Measurements from ENCODE around the gene RTTN. TPM values are rescaled to one million over a fixed set of nuclear protein-coding genes. Genes with fewer than 3 reads are reported as not detected.

RTTN gene
- total and polyA plus RNA-seq, 2 of the 13 experiments (the other 11 are each of a cell fraction or from before 2014, with no cell fraction given): 5.4 to 18.7 TPM

DNA sequence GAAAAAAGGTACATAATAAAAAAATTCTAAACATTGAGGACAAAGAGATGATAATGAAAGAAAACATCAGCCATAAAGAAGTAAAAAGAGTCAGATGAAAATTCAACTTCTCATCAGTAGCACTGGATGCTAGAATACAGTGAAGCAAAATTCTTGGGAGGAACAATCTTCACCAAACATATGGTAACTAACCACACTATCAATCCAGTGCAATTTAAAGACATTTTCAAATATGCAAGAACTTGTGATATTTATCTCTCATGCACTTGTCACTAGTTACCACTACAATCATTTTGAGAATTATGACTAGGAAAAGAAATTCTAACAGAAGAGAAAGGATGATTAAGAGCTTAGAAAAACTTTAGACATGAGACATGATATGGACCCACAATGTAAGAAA is 127.4 kb downstream of the RTTN start:
- no peaks in the 10 kb centered on the region for H3K4me1 ChIP-seq (ENCODE audit: insufficient read depth, low read length)
- intact Hi-C loops (cut with micrococcal nuclease; ENCODE audit: unreplicated experiment): loop anchor here (10.0 kb wide), 2 partner anchors 593 to 833 kb away; no protein-coding TSS in a partner anchor
- ChIA-PET CTCF (ENCODE audit: low intra/inter-chr PET ratio, low total read pairs) (no interaction called here), POLR2A (no interaction called here)
- in situ Hi-C loops (cut with HindIII; ENCODE audit: extremely low pct_ligation_motif_present, low pct_unique_long_range_greater_than_20kb): no loop called here
- H3K4me3 ChIP-seq (replicated peaks in 1 of 3; ENCODE audit: insufficient read depth in 1 of 3, low read depth in 2 of 3, low read length in 3 of 3): no peak overlapping the region
- no peak overlapping the region for H2AFZ ChIP-seq (ENCODE audit: low read length)
- peaks cover 0 to 5% of the 10 kb centered on the region in 2 experiments; a peak in 2 of 5 replicates for H3K36me3 ChIP-seq (replicated peaks in 1 of 2; ENCODE audit: control insufficient read depth in 1 of 2, insufficient read depth in 2 of 2, low read length in 2 of 2)
- TF ChIP-seq, protein P1, sequence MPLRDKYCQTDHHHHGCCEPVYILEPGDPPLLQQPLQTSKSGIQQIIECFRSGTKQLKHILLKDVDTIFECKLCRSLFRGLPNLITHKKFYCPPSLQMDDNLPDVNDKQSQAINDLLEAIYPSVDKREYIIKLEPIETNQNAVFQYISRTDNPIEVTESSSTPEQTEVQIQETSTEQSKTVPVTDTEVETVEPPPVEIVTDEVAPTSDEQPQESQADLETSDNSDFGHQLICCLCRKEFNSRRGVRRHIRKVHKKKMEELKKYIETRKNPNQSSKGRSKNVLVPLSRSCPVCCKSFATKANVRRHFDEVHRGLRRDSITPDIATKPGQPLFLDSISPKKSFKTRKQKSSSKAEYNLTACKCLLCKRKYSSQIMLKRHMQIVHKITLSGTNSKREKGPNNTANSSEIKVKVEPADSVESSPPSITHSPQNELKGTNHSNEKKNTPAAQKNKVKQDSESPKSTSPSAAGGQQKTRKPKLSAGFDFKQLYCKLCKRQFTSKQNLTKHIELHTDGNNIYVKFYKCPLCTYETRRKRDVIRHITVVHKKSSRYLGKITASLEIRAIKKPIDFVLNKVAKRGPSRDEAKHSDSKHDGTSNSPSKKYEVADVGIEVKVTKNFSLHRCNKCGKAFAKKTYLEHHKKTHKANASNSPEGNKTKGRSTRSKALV (CRISPR knock-in tag; IDR thresholded peaks at IDR 0.05): no peak
- TF ChIP-seq ZNF550 (CRISPR knock-in tag; IDR thresholded peaks at IDR 0.05; ENCODE audit: borderline replicate concordance): no peak
- TF ChIP-seq NFE2L2 (IDR thresholded peaks at IDR 0.05; ENCODE audit: low read length): no peak
- TF ChIP-seq ZEB1 (IDR thresholded peaks at IDR 0.05; ENCODE audit: insufficient replicate concordance, low read depth): no peak
- TF ChIP-seq ZSCAN29 (CRISPR knock-in tag; conservative IDR thresholded peaks at IDR 0.05): no peak
- TF ChIP-seq ZNF615 (CRISPR knock-in tag; IDR thresholded peaks at IDR 0.05; ENCODE audit: borderline replicate concordance): no peak
- H3K27me3 ChIP-seq (ENCODE audit: control insufficient read depth in 1 of 2, insufficient read depth in 2 of 2, low read length in 2 of 2): no peaks in the 10 kb centered on the region
- ATAC-seq (no peak), DNase-seq (ENCODE audit: low spot score) (no peak), FAIRE-seq (no peak)
- no peak overlapping the region for H3K27ac ChIP-seq (ENCODE audit: extremely low read length, insufficient read depth, low read length)
- H3K9ac ChIP-seq (ENCODE audit: insufficient read depth, low read depth, low read length): no peak overlapping the region
- no peak overlapping the region for H3K4me2 ChIP-seq (ENCODE audit: low read depth, low read length)
- H3K79me2 ChIP-seq (ENCODE audit: insufficient read depth, low read length): no peaks in the 10 kb centered on the region
- H4K20me1 ChIP-seq (ENCODE audit: insufficient read depth, low read length): no peaks in the 10 kb centered on the region
- H3K9me3 ChIP-seq (ENCODE audit: low read length): no peaks in the 10 kb centered on the region
- BruUV-seq (replicated peaks): no TSS peak

DNA sequence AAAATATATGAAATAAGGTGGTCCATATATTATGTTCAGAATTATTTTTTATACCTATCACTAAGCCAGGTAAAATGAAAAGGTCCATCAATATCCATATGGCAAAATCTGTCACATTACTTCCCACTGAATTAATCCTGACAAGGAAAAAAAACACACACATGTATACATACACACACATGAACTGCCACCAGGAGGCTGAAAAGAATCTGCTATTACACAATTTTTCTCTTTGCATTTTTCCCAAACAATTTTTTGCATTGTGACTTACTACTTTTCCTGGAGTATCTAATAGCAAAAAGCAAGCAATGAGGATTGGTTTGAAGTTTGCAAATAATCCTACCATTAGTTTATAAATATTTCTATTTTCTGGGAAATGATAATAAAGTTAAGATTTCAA is 129.6 kb downstream of the RTTN start:
- DNase-seq (ENCODE audit: low spot score) (no peak), ATAC-seq (no peak), FAIRE-seq (no peak)
- Histone ChIP-seq H3K27ac (ENCODE audit: extremely low read length, insufficient read depth, low read length) (no peak overlapping the region), H3K79me2 (ENCODE audit: insufficient read depth, low read length) (no peaks in the 10 kb centered on the region), H3K9ac (ENCODE audit: insufficient read depth, low read depth, low read length) (no peak overlapping the region), H3K27me3 (ENCODE audit: control insufficient read depth in 1 of 2, insufficient read depth in 2 of 2, low read length in 2 of 2) (no peaks in the 10 kb centered on the region), H2AFZ (ENCODE audit: low read length) (no peak overlapping the region), H3K4me1 (ENCODE audit: insufficient read depth, low read length) (no peaks in the 10 kb centered on the region), H3K36me3 (replicated peaks in 1 of 2; ENCODE audit: control insufficient read depth in 1 of 2, insufficient read depth in 2 of 2, low read length in 2 of 2) (peaks cover 0 to 5% of the 10 kb centered on the region in 2 experiments; a peak in 2 of 5 replicates), H3K4me3 (replicated peaks in 1 of 3; ENCODE audit: insufficient read depth in 1 of 3, low read depth in 2 of 3, low read length in 3 of 3) (no peak overlapping the region), H3K9me3 (ENCODE audit: low read length) (no peaks in the 10 kb centered on the region), H3K4me2 (ENCODE audit: low read depth, low read length) (no peak overlapping the region), H4K20me1 (ENCODE audit: insufficient read depth, low read length) (no peaks in the 10 kb centered on the region)
- intact Hi-C loops (cut with micrococcal nuclease; ENCODE audit: unreplicated experiment) (loop anchor here (10.0 kb wide), 2 partner anchors 591 to 831 kb away; no protein-coding TSS in a partner anchor), in situ Hi-C loops (cut with HindIII; ENCODE audit: extremely low pct_ligation_motif_present, low pct_unique_long_range_greater_than_20kb) (no loop called here)
- ChIA-PET CTCF (ENCODE audit: low intra/inter-chr PET ratio, low total read pairs) (no interaction called here), POLR2A (no interaction called here)
- TF ChIP-seq AGO2 (optimal IDR thresholded peaks at IDR 0.05; ENCODE audit: low read depth, low read length) (no peak), CEBPB (IDR thresholded peaks at IDR 0.05; ENCODE audit: borderline replicate concordance, low read depth, low read length) (0 out of 2 replicates have a peak, but pooled peaks have one; percentile 2)
- BruUV-seq (replicated peaks): no TSS peak
